NCI-H2196 (cell line): ENCODE results near the gene BARHL2.

Experiments
- DNase-seq: peaks from one replicate; lab custom pipeline; 2025; ENCODE audit not compliant: unreplicated experiment; lab: John Stamatoyannopoulos, UW

BARHL2 gene

DNA sequence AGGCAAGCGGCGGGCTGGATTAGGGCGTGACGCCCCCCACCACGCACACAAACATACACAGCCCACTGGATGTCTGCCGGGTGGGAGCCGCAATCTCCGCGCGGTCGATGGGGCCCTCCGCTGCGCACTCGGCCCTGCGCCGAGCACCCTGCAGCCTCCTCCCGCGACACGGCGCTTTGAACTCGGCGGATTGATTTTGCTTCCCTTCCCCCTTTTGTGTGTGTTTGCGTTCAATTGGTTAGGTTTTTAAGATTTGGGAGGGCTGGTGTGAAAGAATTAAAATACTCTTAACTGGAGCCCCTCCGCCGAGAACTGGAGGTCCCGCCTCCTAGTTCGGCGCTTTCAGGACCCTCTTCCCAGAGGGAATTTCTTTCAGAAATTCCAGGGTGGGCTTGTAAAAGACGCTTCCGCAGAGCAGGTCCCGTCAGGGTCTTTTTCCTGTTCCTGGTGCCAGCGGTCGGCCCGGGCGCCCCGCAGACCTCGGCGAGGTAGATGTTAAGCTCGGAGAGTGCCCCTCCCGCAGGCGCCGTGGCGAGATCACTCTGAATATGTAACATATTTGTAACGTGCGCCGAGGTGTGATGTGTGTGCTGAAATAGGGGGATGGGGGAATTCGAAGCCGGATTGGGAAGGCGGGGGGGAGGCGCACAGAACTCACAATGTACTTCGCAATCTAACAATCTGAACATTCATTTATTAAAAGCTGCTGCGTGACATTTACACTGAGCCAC is 8.0 kb upstream of the BARHL2 start:
- no peak for DNase-seq

DNA sequence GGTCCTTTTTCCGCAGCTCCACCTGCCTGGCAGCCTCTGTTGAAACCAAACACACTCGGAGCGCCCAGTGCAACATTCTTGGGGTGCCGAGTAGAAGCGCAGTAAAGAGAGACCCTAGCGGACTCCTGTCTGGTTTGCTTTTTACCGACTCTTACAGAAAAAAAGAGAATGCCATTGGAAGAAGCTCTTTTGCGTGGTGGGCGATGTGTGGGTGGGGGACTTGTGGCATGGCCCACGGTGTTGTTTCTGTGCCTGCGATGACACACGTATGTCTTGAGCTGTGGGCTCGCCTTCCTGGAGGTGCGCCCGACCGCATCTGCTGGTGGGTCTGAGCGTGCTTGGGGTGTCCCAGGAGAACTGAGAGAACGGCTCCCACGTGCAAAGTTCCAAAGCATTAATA is 7.3 kb upstream of the BARHL2 start:
- no peak for DNase-seq

- no peak for DNase-seq
Observed at GRCh38 chr1:90723590-90724108, 6.5 kb upstream of the BARHL2 start.

- no peak for DNase-seq
Observed at GRCh38 chr1:90722874-90723589, 5.9 kb upstream of the BARHL2 start.

GRCh38 chr1:90721210-90722194 is 4.4 kb upstream of the BARHL2 start:
- peak; percentile 86 for DNase-seq

DNA sequence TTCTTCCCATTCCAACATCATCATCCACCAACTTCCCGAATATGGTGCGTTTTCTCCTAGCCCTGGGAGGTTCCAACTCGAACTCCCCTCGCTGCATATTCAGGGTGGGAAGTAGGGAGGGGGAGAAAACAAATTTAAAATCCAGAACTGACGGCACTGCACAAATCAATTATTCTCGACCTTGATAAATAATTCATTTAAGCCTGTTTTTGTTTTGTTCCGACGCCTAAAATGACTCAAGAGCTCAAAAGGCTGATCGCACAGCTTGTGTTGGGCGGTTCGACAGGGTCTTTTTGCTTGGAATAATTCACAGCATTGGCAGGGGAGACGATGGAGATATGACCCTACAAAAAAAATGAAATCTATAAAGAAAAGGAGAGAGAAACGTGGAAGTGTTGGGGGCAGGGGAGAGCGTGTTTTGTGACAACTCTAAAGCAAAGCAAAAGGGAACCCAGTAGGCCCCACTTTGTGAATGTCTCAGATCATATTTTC is 3.1 kb upstream of the BARHL2 start:
- DNase-seq, result no peak

GRCh38 chr1:90719330-90720144 is 2.4 kb upstream of the BARHL2 start:
- no peak for DNase-seq

DNA sequence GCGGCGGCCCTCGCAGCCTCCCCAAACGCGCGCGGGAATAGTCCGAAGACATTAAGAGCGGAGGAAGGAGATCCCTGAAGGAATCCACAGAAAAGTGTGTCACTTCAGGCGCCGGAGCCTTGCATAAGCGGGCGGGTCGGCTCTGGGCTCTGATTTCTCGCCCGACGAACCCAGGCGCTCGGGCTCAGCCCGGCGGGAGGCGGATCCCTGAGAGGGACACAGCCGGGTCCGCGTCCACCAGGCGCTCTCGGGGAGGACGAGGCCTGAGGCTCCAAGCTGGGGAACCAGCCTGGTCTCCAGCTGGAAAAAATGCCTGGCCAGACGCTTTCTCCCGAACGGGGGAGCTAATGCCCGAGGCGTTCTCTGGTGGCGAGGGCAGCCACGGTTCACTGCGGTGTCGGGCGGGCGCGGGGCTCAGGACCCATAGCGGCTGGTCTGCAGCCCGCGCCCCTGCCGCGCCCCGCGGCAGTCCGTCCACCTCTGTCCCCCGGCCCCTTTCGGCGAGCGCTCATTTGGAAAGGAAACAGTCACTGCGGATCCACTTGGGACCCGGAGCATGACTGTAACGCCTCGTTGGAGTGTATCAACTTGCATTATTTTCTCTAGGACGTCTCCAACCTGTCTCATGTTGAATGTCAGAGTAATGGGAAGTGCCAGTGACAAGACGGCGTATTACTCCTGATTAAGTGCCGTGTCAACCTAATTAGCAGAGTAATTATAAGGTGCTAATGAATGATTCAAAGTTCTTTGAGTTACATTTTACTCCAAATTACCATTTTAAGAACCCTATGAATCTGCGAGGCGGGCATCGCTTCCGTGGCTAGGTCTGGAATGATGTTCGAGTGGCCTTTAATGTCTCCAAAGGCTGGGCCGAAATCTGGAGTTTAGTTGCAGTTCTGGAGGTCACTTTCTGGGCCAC is 1.6 kb upstream of the BARHL2 start:
- no peak for DNase-seq

DNA sequence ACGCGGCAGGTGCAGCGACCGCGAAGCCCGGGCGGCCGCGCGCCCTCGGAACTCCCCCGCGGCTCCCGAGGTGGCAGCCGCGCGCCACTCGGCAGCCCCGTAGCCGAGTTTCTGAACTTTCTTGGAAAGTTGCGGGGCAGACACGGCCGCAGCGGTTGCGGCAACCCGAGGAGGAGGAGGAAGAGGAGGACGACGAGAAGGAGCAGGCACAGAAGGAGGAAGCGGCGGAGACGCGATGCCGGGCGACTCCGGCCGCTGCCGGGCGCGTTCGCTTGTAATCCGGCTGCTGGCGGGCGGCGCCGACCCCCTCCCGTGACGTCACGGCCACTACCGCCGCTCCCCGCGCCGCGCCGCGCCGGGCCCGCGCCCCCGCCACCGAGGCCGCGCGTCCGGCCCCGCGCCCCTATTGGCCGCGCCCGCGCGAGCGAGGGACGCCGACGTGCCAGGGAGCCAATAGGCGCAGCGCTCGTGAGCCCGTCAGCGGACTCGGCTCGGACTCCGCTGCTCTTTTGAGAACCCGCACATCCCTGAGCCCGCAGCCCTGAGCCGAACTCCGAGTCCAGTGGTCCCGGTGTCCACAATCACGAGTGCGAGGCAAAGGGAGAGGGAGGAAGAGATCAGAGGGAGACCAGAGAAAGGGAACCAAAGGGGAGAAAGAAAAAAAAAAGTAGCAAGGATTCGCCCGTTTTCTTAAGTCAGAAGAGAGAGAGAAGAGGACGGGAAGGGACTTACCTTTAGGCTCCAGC is 736 bp upstream of the BARHL2 start:
- DNase-seq, result no peak

GRCh38 chr1:90717356-90717664 is 208 bp upstream of the BARHL2 start:
- DNase-seq, result no peak

DNA sequence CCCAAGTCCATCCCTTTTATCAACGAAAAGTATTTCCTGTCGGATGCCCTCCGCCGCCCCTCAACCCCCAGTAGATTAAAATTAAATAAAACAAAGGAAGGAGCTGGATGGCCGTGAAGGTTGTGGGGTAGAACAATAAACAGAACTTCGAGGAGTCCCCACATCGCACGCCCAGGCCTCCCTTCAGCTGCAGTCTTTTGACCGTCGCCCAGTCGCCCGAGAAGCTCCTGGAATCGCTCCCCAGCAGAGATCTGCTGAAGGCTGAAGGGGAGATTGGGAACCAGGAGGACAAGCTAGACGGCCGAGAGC is 905 bp downstream of the BARHL2 start:
- DNase-seq, result no peak

DNA sequence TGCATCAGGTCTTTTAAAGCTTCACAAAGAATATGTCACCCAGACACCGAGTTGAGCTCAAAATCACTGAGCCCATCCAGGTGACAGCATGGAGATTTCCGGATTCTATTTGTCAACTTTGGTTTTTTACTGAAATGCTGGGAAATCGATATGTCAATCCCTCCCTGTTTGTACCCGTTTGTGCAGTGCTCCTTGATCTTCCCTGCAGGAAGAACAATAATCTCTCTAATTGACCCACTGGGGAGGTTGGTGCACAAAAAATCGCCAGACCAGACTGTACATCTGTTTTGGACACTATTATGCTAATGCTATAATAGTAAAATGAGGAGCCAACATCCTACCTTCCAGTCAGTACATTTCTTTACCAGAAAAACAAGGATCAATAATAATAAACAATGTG is 1.8 kb downstream of the BARHL2 start:
- DNase-seq, result no peak

- DNase-seq, result no peak
Observed at GRCh38 chr1:90714521-90714951, 2.6 kb downstream of the BARHL2 start.

- no peak for DNase-seq
Observed at GRCh38 chr1:90713741-90714509, 3.2 kb downstream of the BARHL2 start.

DNA sequence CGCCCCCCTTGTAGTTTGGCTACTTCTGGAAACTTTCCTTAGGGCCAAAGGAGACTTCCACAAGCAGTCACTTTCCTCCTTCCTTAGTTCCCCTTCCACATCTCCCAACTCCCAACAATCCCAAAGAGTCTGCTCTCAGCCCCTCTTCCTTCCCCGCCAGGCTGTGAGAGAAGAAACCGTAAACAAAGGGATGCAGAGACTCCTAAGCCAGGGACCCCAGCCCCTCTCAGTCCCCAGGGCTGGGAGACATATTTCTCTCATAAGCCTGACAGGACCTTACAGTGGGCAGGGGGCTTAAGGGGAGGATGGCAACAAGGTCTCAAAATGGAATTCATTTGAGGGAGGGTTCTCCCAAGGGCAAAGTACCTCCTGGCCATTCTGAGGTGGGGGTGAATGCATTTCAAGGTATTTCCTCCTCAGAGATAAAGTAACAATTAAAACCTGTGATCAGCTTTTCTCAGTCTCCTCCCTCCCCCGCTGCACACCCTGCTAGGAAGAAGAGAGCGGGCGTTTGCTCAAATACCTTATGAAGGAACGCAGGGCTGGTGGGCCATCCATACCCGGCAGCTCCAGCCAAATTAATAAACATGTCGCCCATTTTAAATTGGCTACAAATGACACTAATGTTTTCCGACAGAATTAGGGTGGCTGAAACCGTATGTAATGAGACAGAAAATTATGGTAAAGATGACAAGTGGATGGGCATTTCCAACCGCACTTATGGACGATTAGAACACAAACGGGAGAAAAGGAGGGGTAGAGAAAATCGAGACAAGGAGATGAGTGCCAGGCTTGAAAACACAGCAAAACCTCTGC is 4.0 kb downstream of the BARHL2 start:
- DNase-seq, result no peak

DNA sequence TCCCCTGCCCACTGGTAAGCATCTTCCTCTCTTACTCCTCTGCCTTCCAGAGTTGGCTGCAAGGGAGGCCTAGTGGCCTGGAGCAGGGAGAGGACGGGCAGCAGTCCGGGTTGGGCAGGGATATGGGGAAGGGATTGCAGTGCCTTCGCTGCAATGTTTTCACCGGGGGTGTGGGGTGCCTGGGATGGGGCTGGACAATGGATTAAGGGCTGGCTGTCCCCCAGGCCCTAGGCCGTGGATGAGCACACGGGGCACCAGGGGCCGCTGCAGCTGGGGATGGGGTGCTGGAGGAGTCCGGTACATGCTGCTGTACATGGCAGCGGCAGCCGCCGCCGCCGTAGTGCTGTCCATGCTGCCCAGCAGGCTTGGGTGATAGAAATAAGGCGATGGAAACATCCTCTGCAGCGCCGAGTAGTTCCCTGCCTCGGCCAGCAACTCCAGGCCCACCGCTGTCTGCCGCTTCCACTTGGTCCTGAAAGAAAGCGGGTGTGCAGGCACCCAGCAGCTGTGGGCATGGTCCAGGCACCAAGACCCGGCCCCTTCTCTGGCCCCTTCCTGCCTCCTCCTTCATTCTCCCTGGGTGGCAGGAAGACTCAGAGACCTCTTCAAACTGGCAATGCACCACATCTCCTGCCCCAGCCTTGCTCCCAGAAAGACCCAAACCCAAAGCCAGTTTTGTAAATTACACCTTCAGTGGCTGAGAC is 4.8 kb downstream of the BARHL2 start:
- no peak for DNase-seq

GRCh38 chr1:90711696-90712095 is 5.4 kb downstream of the BARHL2 start:
- DNase-seq, result no peak
